Endodermal cell (in vitro differentiated cells): ENCODE data around the gene SUSD3. TPM values are rescaled to one million over a fixed set of nuclear protein-coding genes. Genes with fewer than 3 reads are reported as not detected.

Experiments used
- DNase-seq: peaks from one replicate; pipeline ENCODE4 v3.0.0-alpha.2; 2017
- H3K27ac ChIP-seq: 2 replicates; pipeline ENCODE4 v1.5.1; 2013; ENCODE audit warnings: mild to moderate bottlenecking, low read depth, low read length, moderate library complexity
- H3K27me3 ChIP-seq: 2 replicates; pipeline ENCODE4 v1.6.1; 2013; ENCODE audit warnings: mild to moderate bottlenecking, low read length, moderate library complexity; ENCODE audit not compliant: insufficient read depth, control insufficient read depth, poor library complexity, severe bottlenecking
- H3K36me3 ChIP-seq: 2 replicates; pipeline ENCODE4 v1.7.0; 2013; ENCODE audit warnings: mild to moderate bottlenecking, low read length, moderate library complexity; ENCODE audit not compliant: control insufficient read depth, insufficient read depth
- H3K4me1 ChIP-seq: one replicate; pipeline ENCODE4 v1.7.0; 2013; ENCODE audit warnings: low read length; ENCODE audit not compliant: control insufficient read depth, insufficient read depth
- H3K4me3 ChIP-seq: 2 replicates; pipeline ENCODE4 v1.5.1; 2013; ENCODE audit warnings: mild to moderate bottlenecking, low read length, moderate library complexity
- H3K9ac ChIP-seq: 2 replicates; pipeline ENCODE4 v1.6.1; 2013; ENCODE audit warnings: mild to moderate bottlenecking, low read length, moderate library complexity; ENCODE audit not compliant: poor library complexity, severe bottlenecking; ENCODE audit errors: extremely low read depth
- H3K9me3 ChIP-seq: 2 replicates; pipeline ENCODE4 v1.6.1; 2013; ENCODE audit warnings: mild to moderate bottlenecking, low read length, moderate library complexity; ENCODE audit not compliant: control insufficient read depth
- H3K27ac Mint-ChIP-seq: 2 replicates; pipeline ENCODE4 v1.8.0; 2020; ENCODE audit warnings: mixed read lengths
- H3K27me3 Mint-ChIP-seq: 2 replicates; pipeline ENCODE4 v1.8.0; 2021; ENCODE audit warnings: mild to moderate bottlenecking, mixed read lengths; ENCODE audit not compliant: insufficient read depth
- H3K36me3 Mint-ChIP-seq: 2 replicates; pipeline ENCODE4 v1.8.0; 2020; ENCODE audit warnings: low read depth, mixed read lengths
- H3K4me1 Mint-ChIP-seq: 2 replicates; pipeline ENCODE4 v1.8.0; 2020; ENCODE audit warnings: mixed read lengths
- H3K4me3 Mint-ChIP-seq: 2 replicates; pipeline ENCODE4 v1.8.0; 2020; ENCODE audit warnings: mild to moderate bottlenecking, moderate library complexity, mixed read lengths
- H3K9me3 Mint-ChIP-seq: 2 replicates; pipeline ENCODE4 v1.8.0; 2020; ENCODE audit warnings: mild to moderate bottlenecking, mixed read lengths
- WGBS, 2 experiments: methylation state at CpG; one replicate each; pipeline versions ENCODE4 v1.1.5 to v1.1.7; 2013; ENCODE audit warnings: missing lambda C conversion rate in 2 of 2, mixed read lengths in 1 of 2; ENCODE audit not compliant: insufficient coverage in 1 of 2, insufficient read length in 1 of 2; 5-methylcytosine and 5-hydroxymethylcytosine counted together
- total RNA-seq, 2 donors: library from RNA; stranded (reverse); fragmentation: NEBNext Ultra II Directional in 1 of 2; extraction: Animal tissue kit (Norgen Biotek cat#: 25700) in 1 of 2; gene quantifications; 2 replicates in 1 of 2; 3 replicates in 1 of 2; pipeline ENCODE4 v1.2.1, GENCODE V29; 2021
- TF ChIP-seq, protein P1 (sequence below): fragments of 200-600 bp; sonication (generic); conservative IDR thresholded peaks from 2 replicates; pipeline ENCODE4 v1.5.0; 2021; ENCODE audit warnings: antibody characterized with exemption, mild to moderate bottlenecking

SUSD3 gene
- total RNA-seq, 2 donors from 2014 or later, result 5.1 to 5.9 TPM

DNA sequence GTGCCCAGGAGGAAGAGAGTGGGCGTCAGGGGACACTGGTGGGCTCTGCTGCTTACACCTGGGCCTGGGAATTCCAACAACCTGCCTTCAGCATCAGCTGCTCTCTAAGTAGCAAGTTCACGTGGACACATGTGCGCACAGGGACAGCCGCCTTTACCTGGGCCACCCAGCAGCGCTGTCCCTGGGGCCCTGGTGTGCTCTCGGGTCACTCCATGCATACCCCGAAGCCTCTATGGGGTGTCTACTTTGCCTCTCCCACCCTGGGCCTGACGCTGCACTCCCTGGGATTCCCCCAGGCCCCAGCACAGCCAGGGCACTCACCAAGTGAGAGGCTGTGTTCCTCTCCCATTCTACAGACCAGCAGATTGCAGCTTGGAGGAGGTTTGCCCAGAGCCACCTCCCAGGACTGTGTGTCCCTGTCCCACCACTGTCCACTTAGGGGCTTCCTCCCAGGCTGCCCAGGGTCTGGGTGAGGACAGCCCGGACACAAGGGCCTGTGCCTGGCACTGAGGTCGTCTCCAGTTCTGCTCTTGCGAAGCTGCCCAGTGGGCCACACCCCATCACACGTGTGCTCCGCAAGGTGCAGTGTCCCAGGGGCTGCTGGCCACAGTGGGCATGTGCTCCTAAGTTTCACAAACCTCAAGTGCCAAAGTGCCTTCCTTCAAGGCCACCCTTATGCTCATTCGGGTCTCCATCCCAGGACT, 69.7 kb downstream of the SUSD3 start:
- Histone ChIP-seq H3K9ac (no peak overlapping the region), H3K4me1 (peaks cover 5% of the 10 kb centered on the region), H3K4me3 (no peak overlapping the region), H3K27me3 (no peaks in the 10 kb centered on the region), H3K27ac (no peak overlapping the region), H3K36me3 (no peaks in the 10 kb centered on the region), H3K9me3 (no peaks in the 10 kb centered on the region)
- TF ChIP-seq, protein P1, sequence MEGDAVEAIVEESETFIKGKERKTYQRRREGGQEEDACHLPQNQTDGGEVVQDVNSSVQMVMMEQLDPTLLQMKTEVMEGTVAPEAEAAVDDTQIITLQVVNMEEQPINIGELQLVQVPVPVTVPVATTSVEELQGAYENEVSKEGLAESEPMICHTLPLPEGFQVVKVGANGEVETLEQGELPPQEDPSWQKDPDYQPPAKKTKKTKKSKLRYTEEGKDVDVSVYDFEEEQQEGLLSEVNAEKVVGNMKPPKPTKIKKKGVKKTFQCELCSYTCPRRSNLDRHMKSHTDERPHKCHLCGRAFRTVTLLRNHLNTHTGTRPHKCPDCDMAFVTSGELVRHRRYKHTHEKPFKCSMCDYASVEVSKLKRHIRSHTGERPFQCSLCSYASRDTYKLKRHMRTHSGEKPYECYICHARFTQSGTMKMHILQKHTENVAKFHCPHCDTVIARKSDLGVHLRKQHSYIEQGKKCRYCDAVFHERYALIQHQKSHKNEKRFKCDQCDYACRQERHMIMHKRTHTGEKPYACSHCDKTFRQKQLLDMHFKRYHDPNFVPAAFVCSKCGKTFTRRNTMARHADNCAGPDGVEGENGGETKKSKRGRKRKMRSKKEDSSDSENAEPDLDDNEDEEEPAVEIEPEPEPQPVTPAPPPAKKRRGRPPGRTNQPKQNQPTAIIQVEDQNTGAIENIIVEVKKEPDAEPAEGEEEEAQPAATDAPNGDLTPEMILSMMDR, result no peak
- no peak overlapping the region for H3K27ac Mint-ChIP-seq
- H3K27me3 Mint-ChIP-seq, result no peaks in the 10 kb centered on the region
- peaks cover 14% of the 10 kb centered on the region for H3K36me3 Mint-ChIP-seq
- H3K4me3 Mint-ChIP-seq, result no peak overlapping the region
- H3K4me1 Mint-ChIP-seq, result peaks cover 13% of the 10 kb centered on the region
- WGBS, 2 experiments, result 89 to 93% methylated on average over 12 to 14 of the region's 14 CpGs
- DNase-seq, result peak; percentile 37
- no peaks in the 10 kb centered on the region for H3K9me3 Mint-ChIP-seq

DNA sequence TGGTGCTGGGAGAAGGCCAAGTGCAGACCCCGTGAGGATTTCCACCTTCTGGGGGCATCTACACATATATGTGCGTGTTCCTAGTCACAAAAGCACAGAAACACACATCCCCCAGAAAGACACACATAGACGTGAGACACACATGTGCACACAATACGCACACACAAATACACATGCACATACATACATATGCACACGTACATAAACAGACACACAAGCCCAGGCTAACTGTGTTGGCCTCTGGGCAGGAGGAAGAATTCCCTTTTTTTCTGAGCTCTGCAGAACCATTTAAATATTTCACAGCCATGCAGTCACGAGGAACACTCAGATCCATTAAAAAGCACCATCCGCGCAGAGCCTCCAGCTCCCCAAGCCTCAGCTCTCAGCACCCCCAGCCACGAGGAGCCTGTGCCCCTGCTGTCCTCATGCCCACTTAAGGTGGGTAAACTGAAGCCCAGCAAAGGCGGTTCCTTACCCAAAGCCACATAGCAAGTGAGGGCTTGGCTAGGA, 70.3 kb downstream of the SUSD3 start:
- no peak overlapping the region for H3K4me3 ChIP-seq
- no peaks in the 10 kb centered on the region for H3K36me3 ChIP-seq
- WGBS, 2 experiments, result 94 to 100% methylated on average over 6 to 10 of the region's 10 CpGs
- H3K9ac ChIP-seq, result no peak overlapping the region
- Mint-ChIP-seq H3K27ac (no peak overlapping the region), H3K36me3 (peaks cover 14% of the 10 kb centered on the region), H3K27me3 (no peaks in the 10 kb centered on the region), H3K9me3 (no peaks in the 10 kb centered on the region), H3K4me1 (peaks cover 15% of the 10 kb centered on the region), H3K4me3 (no peak overlapping the region)
- no peaks in the 10 kb centered on the region for H3K27me3 ChIP-seq
- no peak overlapping the region for H3K27ac ChIP-seq
- peaks cover 8% of the 10 kb centered on the region for H3K4me1 ChIP-seq
- DNase-seq, result peak; percentile 31
- no peaks in the 10 kb centered on the region for H3K9me3 ChIP-seq
- TF ChIP-seq, protein P1, result no peak

DNA sequence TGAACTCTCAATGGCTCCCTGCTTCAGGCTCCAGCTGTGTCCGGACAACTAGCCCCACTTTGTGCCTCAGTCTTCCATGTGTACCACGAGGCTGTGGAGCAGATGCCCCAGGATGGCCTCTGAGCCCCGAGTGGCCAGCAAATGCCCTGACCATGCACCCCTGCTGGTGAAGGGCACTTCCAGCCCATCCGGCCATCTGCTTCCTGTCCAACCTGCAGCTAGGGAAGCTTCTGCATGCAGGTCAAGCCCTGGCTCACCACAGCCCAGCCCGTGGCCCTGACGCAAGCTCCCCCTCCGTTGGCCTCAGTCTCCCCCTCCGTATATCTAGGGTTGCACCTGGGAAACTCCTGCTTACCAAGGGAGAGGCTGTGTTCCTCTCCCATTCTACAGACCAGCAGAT, 70.8 kb downstream of the SUSD3 start:
- H3K27ac Mint-ChIP-seq, result no peak overlapping the region
- Histone ChIP-seq H3K27ac (no peak overlapping the region), H3K36me3 (no peaks in the 10 kb centered on the region), H3K4me1 (peaks cover 8% of the 10 kb centered on the region), H3K27me3 (no peaks in the 10 kb centered on the region), H3K9me3 (no peaks in the 10 kb centered on the region), H3K9ac (no peak overlapping the region), H3K4me3 (no peak overlapping the region)
- H3K9me3 Mint-ChIP-seq, result no peaks in the 10 kb centered on the region
- H3K27me3 Mint-ChIP-seq, result no peaks in the 10 kb centered on the region
- peak; percentile 44 for DNase-seq
- 94 to 100% methylated on average over 3 to 8 of the region's 8 CpGs for WGBS, 2 experiments
- peaks cover 15% of the 10 kb centered on the region for H3K4me1 Mint-ChIP-seq
- peaks cover 14% of the 10 kb centered on the region for H3K36me3 Mint-ChIP-seq
- TF ChIP-seq, protein P1, result no peak
- H3K4me3 Mint-ChIP-seq, result no peak overlapping the region
